Kidney (tissue), 22 donors: ENCODE measurements around the gene FRMD3. TPM values are rescaled to one million over a fixed set of nuclear protein-coding genes. Genes with fewer than 3 reads are reported as not detected.

Experiments
- DNase-seq, 5 donors: peaks; one replicate each; pipeline ENCODE4 v3.0.0-alpha.2; 2013 to 2020
- FAIRE-seq: peaks from 2 replicates; lab custom pipeline; 2012; peaks lifted over from hg19 to GRCh38; lab: Jason Lieb, UNC
- H3K27ac ChIP-seq, 2 donors: one replicate each; pipeline ENCODE4 v1.7.0; 2013; ENCODE audit warnings: low read depth in 2 of 2, low read length in 2 of 2, inconsistent platforms in 1 of 2
- H3K27me3 ChIP-seq: one replicate; pipeline ENCODE4 v1.7.1; 2013; ENCODE audit warnings: low read length, inconsistent platforms; ENCODE audit not compliant: control insufficient read depth, insufficient read depth
- H3K36me3 ChIP-seq, 3 donors: one replicate each; pipeline versions ENCODE4 v1.7.0 to v1.7.1; 2013; ENCODE audit warnings: low read length in 3 of 3, control low read depth in 1 of 3, inconsistent platforms in 1 of 3; ENCODE audit not compliant: insufficient read depth in 3 of 3, control insufficient read depth in 2 of 3
- H3K4me1 ChIP-seq, 3 donors: one replicate each; pipeline versions ENCODE4 v1.7.0 to v1.7.1; 2013; ENCODE audit warnings: low read length in 3 of 3, inconsistent platforms in 1 of 3, low read depth in 1 of 3; ENCODE audit not compliant: control insufficient read depth in 2 of 3, insufficient read depth in 2 of 3
- H3K4me3 ChIP-seq, 3 donors: one replicate each; pipeline versions ENCODE4 v1.7.0 to v1.8.1; 2013; ENCODE audit warnings: low read length in 3 of 3, control low read depth in 1 of 3, inconsistent platforms in 1 of 3
- H3K9ac ChIP-seq, 3 donors: one replicate each; pipeline versions ENCODE4 v1.7.0 to v1.7.1; 2013; ENCODE audit warnings: low read length in 3 of 3, control low read depth in 1 of 3, inconsistent platforms in 1 of 3
- H3K9me3 ChIP-seq, 3 donors: one replicate each; pipeline versions ENCODE4 v1.7.0 to v1.7.1; 2013; ENCODE audit warnings: low read length in 3 of 3, control low read depth in 1 of 3, inconsistent platforms in 1 of 3; ENCODE audit not compliant: control insufficient read depth in 2 of 3, insufficient read depth in 1 of 3
- CTCF ChIP-seq: IDR thresholded peaks from 3 replicates; pipeline ENCODE4 v1.5.1; 2012; ENCODE audit warnings: mild to moderate bottlenecking, moderate library complexity, borderline replicate concordance; ENCODE audit not compliant: insufficient read depth; ENCODE audit errors: extremely low read depth
- intact Hi-C: fragments of 100-400 bp; cut with DNase I; formaldehyde crosslinking; loops from one replicate; pipeline ENCODE4 v1.11.1; 2022
- long read RNA-seq, 10 donors: library from polyadenylated mRNA in 1 of 10; unstranded in 1 of 10; transcript quantifications; one replicate each; pipeline ENCODE4 v2.0.0 and lab custom pipeline, GENCODE V29; 2021 to 2026
- polyA plus RNA-seq: library from polyadenylated mRNA; stranded (reverse); fragments of 350-450 nt; fragmentation: Illumina TruSeq; extraction: RNeasy Lipid Tissue Mini Kit (QIAGEN cat#74804); gene quantifications from one replicate; pipeline ENCODE4 v1.2.3, GENCODE V29; 2014; ENCODE audit warnings: low read depth, low replicate concordance; ENCODE audit not compliant: insufficient read depth
- total RNA-seq: library from RNA; stranded (reverse); fragmentation: NEBNext Ultra II Directional; extraction: Animal tissue kit (Norgen Biotek cat#: 25700); gene quantifications from one replicate; pipeline ENCODE4 v1.2.1, GENCODE V29; 2021
- donor health status: control.
- donor health status: control.
- donor health status: control.
- donor health status: control.
- donor health status: control.
- donor health status: DM: yes; HTN: yes; CAD: no.
- donor health status: Normal renal cell carcinoma (clear cell type).

Gene FRMD3
- total RNA-seq (11.0 TPM), polyA plus RNA-seq (9.9 TPM)
- long read RNA-seq, donor 1, full-length matches to known transcripts: 2 of 9 reads
- long read RNA-seq, donor 1, partial matches to known transcripts: 7 of 9 reads
- long read RNA-seq, donor 1, other reads (novel, unspliced or antisense): 0 of 9 reads
- long read RNA-seq, donor 2, full-length matches to known transcripts: 6 of 6 reads
- long read RNA-seq, donor 2, partial matches to known transcripts: 0 of 6 reads
- long read RNA-seq, donor 2, other reads (novel, unspliced or antisense): 0 of 6 reads
- long read RNA-seq, donor 3, full-length matches to known transcripts: 6 of 15 reads
- long read RNA-seq, donor 3, partial matches to known transcripts: 9 of 15 reads
- long read RNA-seq, donor 3, other reads (novel, unspliced or antisense): 0 of 15 reads
- long read RNA-seq, donor 4, partial matches to known transcripts: 7 of 8 reads
- long read RNA-seq, donor 4, other reads (novel, unspliced or antisense): 0 of 8 reads
- long read RNA-seq, donor 5: 0 reads
- long read RNA-seq, donor 6, full-length matches to known transcripts: 3 of 3 reads
- long read RNA-seq, donor 6, partial matches to known transcripts: 0 of 3 reads
- long read RNA-seq, donor 6, other reads (novel, unspliced or antisense): 0 of 3 reads
- long read RNA-seq, donor 7, full-length matches to known transcripts: 7 of 19 reads
- long read RNA-seq, donor 7, partial matches to known transcripts: 2 of 19 reads
- long read RNA-seq, donor 7, other reads (novel, unspliced or antisense): 10 of 19 reads
- long read RNA-seq, donor 8: 0 reads
- long read RNA-seq, donor 9, partial matches to known transcripts: 6 of 6 reads
- long read RNA-seq, donor 9, other reads (novel, unspliced or antisense): 0 of 6 reads
- long read RNA-seq, donor 10, full-length matches to known transcripts: 1 of 9 reads
- long read RNA-seq, donor 10, partial matches to known transcripts: 8 of 9 reads
- long read RNA-seq, donor 10, other reads (novel, unspliced or antisense): 0 of 9 reads

- H3K27me3 ChIP-seq: peaks cover 3% of the 10 kb centered on the region
- no peaks in the 10 kb centered on the region for H3K36me3 ChIP-seq
- DNase-seq (peak; percentile 87 to 94 (median 89)), FAIRE-seq (no peak)
- peak; percentile 73 for TF ChIP-seq CTCF
- H3K9ac ChIP-seq: peak within 1 kb of the TSS; percentile 37 to 63 (median 55)
- H3K4me3 ChIP-seq: peak within 1 kb of the TSS; percentile 46 to 76 (median 63)
- H3K9me3 ChIP-seq: no peaks in the 10 kb centered on the region
- intact Hi-C loops: no loop called here
- peak within 1 kb of the TSS; percentile 71 to 87 for H3K27ac ChIP-seq
- peaks cover 0 to 5% (median 4%) of the 10 kb centered on the region in 3 donors for H3K4me1 ChIP-seq
Measured at GRCh38 chr9:83538172-83538889, at the start of gene FRMD3. FRMD3 (minus strand) TSS chr9:83538401; CDS start chr9:83538231, 170 bp downstream.

GRCh38 chr9:83584995-83585394 lies 46.8 kb upstream of the FRMD3 start:
- no peak for DNase-seq
- Histone ChIP-seq H3K27me3 (no peaks in the 10 kb centered on the region), H3K9me3 (no peaks in the 10 kb centered on the region), H3K27ac (no peak overlapping the region), H3K36me3 (no peaks in the 10 kb centered on the region), H3K9ac (no peak overlapping the region), H3K4me1 (no peaks in the 10 kb centered on the region), H3K4me3 (no peak overlapping the region)
- intact Hi-C loops: no loop called here
- FAIRE-seq: no peak
- TF ChIP-seq CTCF: no peak

- intact Hi-C loops: no loop called here
- H3K9ac ChIP-seq: no peak overlapping the region
- no peak overlapping the region for H3K4me3 ChIP-seq
- FAIRE-seq (peak; percentile 76), DNase-seq (peak in 4 of 5 donors; percentile 44 to 77 (median 59))
- peak; percentile 74 for TF ChIP-seq CTCF
- H3K27me3 ChIP-seq: no peaks in the 10 kb centered on the region
- peaks cover 0 to 8% (median 0%) of the 10 kb centered on the region in 3 donors for H3K9me3 ChIP-seq
- no peak overlapping the region for H3K27ac ChIP-seq
- no peaks in the 10 kb centered on the region for H3K4me1 ChIP-seq
- no peaks in the 10 kb centered on the region for H3K36me3 ChIP-seq
Measured at GRCh38 chr9:83583151-83584014, 45.2 kb upstream of the FRMD3 start.
